Lower lobe of right lung (tissue), 2 donors: ENCODE data around the gene YARS1. TPM values are rescaled to one million over a fixed set of nuclear protein-coding genes. Genes with fewer than 3 reads are reported as not detected.

Experiments
- ATAC-seq, 2 donors: fragments of 200-7000 bp; cut with Tn5 transposase; one replicate each; pipeline ENCODE4 v1.9.1; 2020 to 2022; ENCODE audit warnings: mild to moderate bottlenecking in 2 of 2, moderate library complexity in 2 of 2
- DNase-seq: peaks from one replicate; pipeline ENCODE4 v3.0.0-alpha.2; 2020
- H3K27ac ChIP-seq: fragments of 200-600 bp; one replicate; pipeline ENCODE4 v1.8.0; 2022
- H3K27me3 ChIP-seq: fragments of 200-600 bp; one replicate; pipeline ENCODE4 v1.8.0; 2022; ENCODE audit warnings: low read depth
- H3K36me3 ChIP-seq: fragments of 200-600 bp; one replicate; pipeline ENCODE4 v1.8.0; 2022; ENCODE audit warnings: mild to moderate bottlenecking
- H3K4me1 ChIP-seq: fragments of 200-600 bp; one replicate; pipeline ENCODE4 v1.8.0; 2022
- H3K4me3 ChIP-seq: fragments of 200-600 bp; one replicate; pipeline ENCODE4 v1.8.0; 2022; ENCODE audit warnings: mild to moderate bottlenecking
- H3K9me3 ChIP-seq: fragments of 200-600 bp; one replicate; pipeline ENCODE4 v1.8.0; 2022
- CTCF ChIP-seq: fragments of 200-600 bp; IDR thresholded peaks from one replicate; pipeline ENCODE4 v1.8.0; 2022; ENCODE audit warnings: antibody characterized with exemption, mild to moderate bottlenecking
- intact Hi-C: fragments of 100-400 bp; cut with DNase I; formaldehyde crosslinking; loops from one replicate; pipeline ENCODE4 v1.11.0; 2022
- total RNA-seq: library from RNA; stranded (reverse); fragmentation: NEBNext Ultra II Directional; extraction: Animal tissue kit (Norgen Biotek cat#: 25700); gene quantifications from one replicate; pipeline ENCODE4 v1.2.1, GENCODE V29; 2021
- donor health status: DM: no; HTN: yes; CAD: no; lungs with severe emphysema.

YARS1 gene
- total RNA-seq, 1 donor from 2014 or later = 96.7 TPM

- H3K36me3 ChIP-seq = peaks cover 2% of the 10 kb centered on the region
- H3K4me3 ChIP-seq = peak overlapping the region; percentile 26
- H3K27ac ChIP-seq = peak overlapping the region; percentile 88
- no peaks in the 10 kb centered on the region for H3K27me3 ChIP-seq
- no peaks in the 10 kb centered on the region for H3K9me3 ChIP-seq
- H3K4me1 ChIP-seq = peaks cover 56% of the 10 kb centered on the region
- DNase-seq (no peak), ATAC-seq (peak; percentile 1 to 6)
- intact Hi-C loops = no loop called here
- TF ChIP-seq CTCF = no peak
These were observed 58.2 kb downstream of the YARS1 start for GRCh38 chr1:32758795-32759430.

- no peak for DNase-seq
- Histone ChIP-seq H3K9me3 (no peaks in the 10 kb centered on the region), H3K4me1 (peaks cover 59% of the 10 kb centered on the region), H3K36me3 (no peaks in the 10 kb centered on the region), H3K27ac (peak overlapping the region; percentile 88), H3K27me3 (no peaks in the 10 kb centered on the region), H3K4me3 (no peak overlapping the region)
- intact Hi-C loops = no loop called here
- TF ChIP-seq CTCF = no peak
- ATAC-seq = no peak
These were observed 58.9 kb downstream of the YARS1 start for GRCh38 chr1:32758177-32758794.

GRCh38 chr1:32757213-32757895 lies 59.8 kb downstream of the YARS1 start:
- intact Hi-C loops = no loop called here
- H3K27me3 ChIP-seq = no peaks in the 10 kb centered on the region
- peaks cover 57% of the 10 kb centered on the region for H3K4me1 ChIP-seq
- no peaks in the 10 kb centered on the region for H3K9me3 ChIP-seq
- H3K36me3 ChIP-seq = no peaks in the 10 kb centered on the region
- ATAC-seq (no peak), DNase-seq (no peak)
- peak overlapping the region; percentile 24 for H3K27ac ChIP-seq
- no peak overlapping the region for H3K4me3 ChIP-seq
- TF ChIP-seq CTCF = no peak

GRCh38 chr1:32755810-32756159 lies 61.4 kb downstream of the YARS1 start:
- Histone ChIP-seq H3K27ac (peak overlapping the region; percentile 66), H3K4me3 (peak overlapping the region; percentile 64), H3K4me1 (peaks cover 42% of the 10 kb centered on the region), H3K9me3 (no peaks in the 10 kb centered on the region), H3K27me3 (no peaks in the 10 kb centered on the region), H3K36me3 (no peaks in the 10 kb centered on the region)
- no peak for TF ChIP-seq CTCF
- no peak for ATAC-seq
- no peak for DNase-seq
- intact Hi-C loops = no loop called here

- H3K4me1 ChIP-seq = peaks cover 38% of the 10 kb centered on the region
- no peaks in the 10 kb centered on the region for H3K27me3 ChIP-seq
- ATAC-seq (no peak), DNase-seq (no peak)
- H3K36me3 ChIP-seq = no peaks in the 10 kb centered on the region
- H3K9me3 ChIP-seq = no peaks in the 10 kb centered on the region
- H3K4me3 ChIP-seq = peak overlapping the region; percentile 64
- no peak for TF ChIP-seq CTCF
- peak overlapping the region; percentile 66 for H3K27ac ChIP-seq
- intact Hi-C loops = no loop called here
These were observed 61.9 kb downstream of the YARS1 start for GRCh38 chr1:32755098-32755809.
